ENCODE data around the gene BAX.
"Not testable (repeated sequence)": the region's sequence is repeated elsewhere in the genome, so short reads cannot be mapped to it uniquely, and the experiment has no call there.

Gene BAX

DNA sequence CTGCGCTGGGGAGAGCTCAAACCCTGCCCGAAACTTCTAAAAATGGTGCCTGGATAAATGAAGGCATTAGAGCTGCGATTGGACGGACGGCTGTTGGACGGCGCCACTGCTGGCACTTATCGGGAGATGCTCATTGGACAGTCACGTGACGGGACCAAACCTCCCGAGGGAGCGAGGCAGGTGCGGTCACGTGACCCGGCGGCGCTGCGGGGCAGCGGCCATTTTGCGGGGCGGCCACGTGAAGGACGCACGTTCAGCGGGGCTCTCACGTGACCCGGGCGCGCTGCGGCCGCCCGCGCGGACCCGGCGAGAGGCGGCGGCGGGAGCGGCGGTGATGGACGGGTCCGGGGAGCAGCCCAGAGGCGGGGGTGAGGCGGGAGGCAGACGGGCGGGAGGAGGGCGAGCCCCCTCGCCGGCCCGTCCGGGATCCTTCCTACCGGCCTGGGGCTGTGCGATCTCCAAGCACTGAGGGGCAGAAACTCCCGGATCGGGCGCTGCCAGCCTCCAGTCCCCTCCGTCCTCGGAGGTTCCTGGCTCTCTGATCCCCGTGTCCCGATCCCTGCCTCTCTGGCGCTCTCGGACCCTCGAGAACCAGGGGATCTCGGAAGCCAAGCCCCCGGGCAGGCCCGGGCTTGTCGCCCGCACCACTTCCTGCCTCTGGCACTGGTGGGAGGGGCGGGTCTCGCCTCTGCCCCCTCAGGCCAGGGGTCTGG is at the start of gene BAX:
BAX (plus strand) TSS at position 281 of the 713 bp plus-strand sequence; CDS start at position 335, 54 bp downstream.
- peak; percentile 94 to 97 (median 95) for DNase-seq (ENCODE audit: low read depth in 2 of 3, low spot score in 1 of 3)

DNA sequence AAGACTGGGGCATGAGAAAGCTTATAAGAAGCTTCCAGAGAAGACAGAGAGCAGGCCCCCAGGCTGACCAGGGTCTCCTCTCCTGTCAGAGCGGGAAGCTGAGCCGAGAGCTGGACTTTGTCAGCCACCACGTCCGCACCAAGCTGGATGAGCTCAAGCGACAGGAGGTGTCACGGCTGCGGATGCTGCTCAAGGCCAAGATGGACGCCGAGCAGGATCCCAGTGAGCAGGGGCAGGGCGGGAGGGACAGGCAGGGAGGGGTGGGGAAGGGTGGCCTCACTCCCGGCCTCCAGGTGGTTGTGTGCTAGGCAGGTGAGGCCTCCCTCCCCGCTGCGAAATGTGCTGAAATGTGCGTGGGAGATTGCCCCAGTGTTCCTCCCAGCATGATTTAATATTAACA is 49.0 kb upstream of the BAX start:
- no peak for DNase-seq (ENCODE audit: low read depth in 2 of 3, low spot score in 1 of 3)

DNA sequence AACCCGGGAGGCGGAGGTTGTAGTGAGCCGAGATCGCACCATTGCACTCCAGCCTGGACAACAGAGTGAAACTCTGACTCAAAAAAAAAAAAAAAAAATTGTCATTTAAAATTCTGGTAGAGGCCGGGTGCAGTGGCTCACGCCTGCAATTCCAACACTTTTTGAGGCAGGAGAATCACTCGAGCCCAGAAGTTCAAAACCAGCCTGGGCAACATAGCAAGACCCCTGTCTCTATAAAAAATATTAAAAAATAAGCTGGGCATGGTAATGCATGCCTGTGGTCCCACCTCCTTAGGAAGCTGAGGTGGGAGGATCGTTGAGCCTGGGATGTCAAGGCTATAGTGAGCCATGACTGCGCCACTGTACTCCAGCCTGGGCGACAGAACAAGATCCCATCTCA is 48.4 kb upstream of the BAX start:
- no peak for DNase-seq (ENCODE audit: low read depth in 2 of 3, low spot score in 1 of 3)

DNA sequence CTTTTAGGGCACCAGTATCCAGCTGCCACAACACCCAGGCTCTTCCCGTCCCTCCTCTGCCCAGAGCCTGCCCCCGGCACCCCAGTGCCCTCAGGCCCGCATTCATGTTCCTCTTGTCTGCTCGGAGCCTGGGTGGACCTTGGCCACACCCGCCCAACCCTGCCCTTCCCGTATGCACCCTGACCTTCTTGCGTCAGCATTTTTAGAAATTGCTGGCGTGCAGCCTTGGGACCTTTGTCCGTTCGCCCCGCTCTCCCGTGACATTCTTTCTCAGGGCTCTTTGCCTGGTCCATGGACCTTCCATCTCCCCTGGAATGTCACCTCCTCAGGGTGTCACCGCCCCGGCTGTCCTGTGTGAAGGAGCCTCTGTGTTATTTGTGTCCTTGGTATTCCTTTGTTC is 47.0 kb upstream of the BAX start:
- DNase-seq (ENCODE audit: low read depth in 2 of 3, low spot score in 1 of 3), result no peak

DNA sequence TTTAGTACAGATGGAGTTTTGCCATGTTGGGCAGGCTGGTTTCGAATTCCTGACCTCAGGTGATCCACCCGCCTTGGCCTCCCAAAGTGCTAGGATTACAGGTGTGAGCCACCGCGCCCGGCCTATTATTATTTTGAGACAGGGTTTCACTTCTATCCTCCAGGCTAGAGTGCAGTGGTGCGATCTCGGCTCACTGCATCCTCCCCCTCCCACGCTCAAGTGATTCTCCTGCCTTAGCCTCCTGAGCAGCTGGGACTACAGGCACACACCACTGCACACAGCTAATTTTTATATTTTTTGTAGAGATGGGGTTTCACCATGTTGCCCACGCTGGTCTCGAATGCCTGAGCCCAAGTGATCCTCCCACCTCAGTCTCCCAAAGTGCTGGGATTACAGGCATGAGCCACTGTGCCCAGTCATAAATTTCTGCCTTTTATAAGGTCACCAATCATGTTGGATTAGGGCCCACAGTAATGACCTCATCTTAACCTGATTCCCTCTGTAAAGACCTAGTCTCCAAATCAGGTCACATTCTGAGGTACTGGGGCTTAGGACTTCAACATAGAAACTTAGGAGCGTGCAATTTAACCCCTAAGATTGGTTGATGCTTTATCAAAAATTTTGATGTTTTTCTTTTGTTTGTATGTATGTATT is 45.1 kb upstream of the BAX start:
- not testable (repeated sequence) for DNase-seq (ENCODE audit: low read depth in 2 of 3, low spot score in 1 of 3)

DNA sequence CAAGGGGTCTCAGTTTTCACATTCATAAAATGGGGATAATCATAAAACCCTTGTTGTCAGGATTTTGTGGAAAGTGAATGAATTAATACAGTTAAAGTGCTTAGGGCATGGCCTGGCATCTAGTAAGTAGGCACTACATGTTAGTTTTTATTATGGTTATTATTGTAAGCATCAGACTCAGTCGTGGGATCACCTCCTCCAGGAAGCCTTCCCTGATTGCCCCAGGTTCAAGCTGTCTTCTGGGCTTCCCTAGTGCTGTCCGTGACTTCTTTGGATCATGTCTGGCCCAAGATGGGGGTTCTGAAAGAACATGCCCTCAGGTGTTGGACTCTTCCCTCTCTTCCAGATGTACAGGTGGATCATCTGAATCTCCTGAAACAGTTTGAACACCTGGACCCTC is 43.9 kb upstream of the BAX start:
- DNase-seq (ENCODE audit: low read depth in 2 of 3, low spot score in 1 of 3), result no peak

- no peak for DNase-seq (ENCODE audit: low read depth in 2 of 3, low spot score in 1 of 3)
These were observed 41.4 kb upstream of the BAX start for GRCh38 chr19:48913114-48913889.

GRCh38 chr19:48914181-48914580 is 40.5 kb upstream of the BAX start:
- no peak for DNase-seq (ENCODE audit: low read depth in 2 of 3, low spot score in 1 of 3)

- no peak for DNase-seq (ENCODE audit: low read depth in 2 of 3, low spot score in 1 of 3)
These were observed 38.9 kb upstream of the BAX start for GRCh38 chr19:48915757-48916156.

DNA sequence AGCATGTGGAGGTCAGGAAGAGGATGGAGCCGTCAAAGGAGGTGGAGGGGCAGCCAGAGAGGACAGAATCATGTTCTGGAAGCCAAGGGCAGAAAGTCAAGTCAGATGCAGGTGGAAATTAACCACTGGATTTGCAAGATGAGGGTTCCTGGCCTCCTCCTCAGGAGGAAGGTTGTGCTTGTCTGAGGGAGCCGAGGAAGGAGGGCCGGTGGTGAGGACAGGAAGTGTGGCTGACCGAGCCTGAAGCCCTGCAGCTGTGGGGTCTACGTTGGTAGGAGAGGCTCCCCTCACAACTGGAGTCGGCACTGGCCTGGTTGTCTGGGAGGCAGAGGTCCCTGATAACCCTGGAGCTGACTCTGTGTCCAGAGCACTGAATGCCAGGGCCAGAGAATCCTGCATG is 36.6 kb upstream of the BAX start:
- DNase-seq (ENCODE audit: low read depth in 2 of 3, low spot score in 1 of 3), result no peak

GRCh38 chr19:48918801-48919247 is 35.9 kb upstream of the BAX start:
- no peak for DNase-seq (ENCODE audit: low read depth in 2 of 3, low spot score in 1 of 3)

DNA sequence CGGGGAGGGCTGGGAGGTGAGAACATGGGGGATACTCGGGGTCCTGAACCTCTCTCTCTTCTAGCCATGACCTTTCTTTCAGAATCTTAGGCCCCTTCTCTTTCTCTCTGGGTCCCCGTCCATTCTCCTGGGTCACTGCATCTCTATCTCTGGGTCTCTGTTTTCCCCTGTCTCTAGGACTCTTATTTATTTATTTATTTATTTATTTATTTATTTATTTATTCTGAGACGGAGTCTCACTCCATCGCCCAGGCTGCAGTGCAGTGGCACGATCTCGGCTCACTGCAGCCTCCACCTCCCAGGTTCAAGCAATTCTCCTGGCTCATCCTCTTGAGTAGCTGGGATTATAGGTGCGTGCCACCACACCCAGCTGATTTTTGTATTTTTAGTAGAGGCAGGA is 35.4 kb upstream of the BAX start:
- DNase-seq (ENCODE audit: low read depth in 2 of 3, low spot score in 1 of 3), result not testable (repeated sequence)

DNA sequence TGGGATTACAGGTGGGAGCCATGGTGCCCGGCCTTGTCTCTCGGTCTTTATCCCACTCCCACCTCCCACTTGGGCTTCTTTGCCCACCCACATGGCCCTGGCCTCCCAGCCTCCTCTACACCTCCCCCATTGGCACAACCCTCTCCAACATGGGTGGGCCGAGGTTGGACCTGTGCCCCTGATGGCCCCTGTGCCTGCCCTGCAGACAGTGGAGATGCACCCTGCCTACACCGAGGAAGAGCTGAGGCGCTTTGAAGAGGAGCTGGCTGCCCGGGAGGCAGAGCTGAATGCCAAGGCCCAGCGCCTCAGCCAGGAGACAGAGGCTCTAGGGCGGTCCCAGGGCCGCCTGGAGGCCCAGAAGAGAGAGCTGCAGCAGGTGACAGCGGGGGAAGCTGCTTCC is 33.7 kb upstream of the BAX start:
- no peak for DNase-seq (ENCODE audit: low read depth in 2 of 3, low spot score in 1 of 3)

GRCh38 chr19:48921721-48922500 is 32.8 kb upstream of the BAX start:
- DNase-seq (ENCODE audit: low read depth in 2 of 3, low spot score in 1 of 3), result no peak

DNA sequence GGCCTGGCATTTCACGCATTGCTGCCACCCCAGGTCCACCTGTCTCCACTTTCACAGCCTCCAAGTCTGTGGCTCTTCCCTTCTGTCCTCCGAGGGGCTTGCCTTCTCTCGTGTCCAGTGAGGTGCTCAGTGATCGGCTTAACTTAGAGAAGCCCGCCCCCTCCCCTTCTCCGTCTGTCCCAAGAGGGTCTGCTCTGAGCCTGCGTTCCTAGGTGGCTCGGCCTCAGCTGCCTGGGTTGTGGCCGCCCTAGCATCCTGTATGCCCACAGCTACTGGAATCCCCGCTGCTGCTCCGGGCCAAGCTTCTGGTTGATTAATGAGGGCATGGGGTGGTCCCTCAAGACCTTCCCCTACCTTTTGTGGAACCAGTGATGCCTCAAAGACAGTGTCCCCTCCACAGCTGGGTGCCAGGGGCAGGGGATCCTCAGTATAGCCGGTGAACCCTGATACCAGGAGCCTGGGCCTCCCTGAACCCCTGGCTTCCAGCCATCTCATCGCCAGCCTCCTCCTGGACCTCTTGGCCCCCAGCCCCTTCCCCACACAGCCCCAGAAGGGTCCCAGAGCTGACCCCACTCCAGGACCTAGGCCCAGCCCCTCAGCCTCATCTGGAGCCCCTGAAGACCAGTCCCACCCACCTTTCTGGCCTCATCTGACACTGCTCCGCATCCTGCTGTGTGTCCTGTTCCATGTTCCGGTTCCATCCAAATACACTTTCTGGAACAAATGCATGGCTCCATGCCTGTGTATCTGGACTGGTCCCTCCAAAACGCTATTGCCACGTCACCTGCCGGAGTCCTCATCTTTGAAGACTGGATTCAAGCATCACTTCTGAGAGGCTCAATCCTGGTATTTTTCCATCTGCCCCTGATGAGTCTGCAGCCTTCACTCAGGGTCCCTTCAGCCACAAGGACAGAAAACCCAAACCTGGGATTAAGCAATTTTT is 31.9 kb upstream of the BAX start:
- DNase-seq (ENCODE audit: low read depth in 2 of 3, low spot score in 1 of 3), result no peak

DNA sequence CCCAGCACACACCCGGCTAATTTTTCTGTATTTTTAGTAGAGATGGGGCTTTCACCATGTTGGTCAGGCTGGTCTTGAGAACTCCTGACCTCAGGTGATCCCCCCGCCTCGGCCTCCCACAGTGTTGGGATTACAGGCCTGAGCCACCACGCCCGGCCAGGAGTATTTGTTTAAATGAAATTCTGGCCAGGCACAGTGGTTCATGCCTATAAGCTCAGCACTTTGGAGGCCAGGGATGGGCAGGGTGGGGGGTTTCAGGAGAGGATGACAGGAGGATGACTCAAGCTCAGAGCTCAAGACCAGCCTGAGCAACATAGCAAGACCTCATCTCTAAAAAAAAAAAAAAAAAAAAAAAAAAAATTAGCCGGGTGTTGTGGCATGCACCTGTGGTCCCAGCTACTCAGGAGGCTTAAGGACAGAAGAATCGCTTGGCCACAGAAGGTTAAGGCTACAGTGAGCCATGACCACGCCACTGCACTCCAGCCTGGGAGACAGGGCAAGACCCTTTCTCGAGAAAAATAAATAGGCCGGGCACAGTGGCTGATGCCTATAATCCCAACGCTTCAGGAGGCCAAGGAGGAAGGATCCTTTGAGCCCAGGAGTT is 29.3 kb upstream of the BAX start:
- DNase-seq (ENCODE audit: low read depth in 2 of 3, low spot score in 1 of 3), result no peak

DNA sequence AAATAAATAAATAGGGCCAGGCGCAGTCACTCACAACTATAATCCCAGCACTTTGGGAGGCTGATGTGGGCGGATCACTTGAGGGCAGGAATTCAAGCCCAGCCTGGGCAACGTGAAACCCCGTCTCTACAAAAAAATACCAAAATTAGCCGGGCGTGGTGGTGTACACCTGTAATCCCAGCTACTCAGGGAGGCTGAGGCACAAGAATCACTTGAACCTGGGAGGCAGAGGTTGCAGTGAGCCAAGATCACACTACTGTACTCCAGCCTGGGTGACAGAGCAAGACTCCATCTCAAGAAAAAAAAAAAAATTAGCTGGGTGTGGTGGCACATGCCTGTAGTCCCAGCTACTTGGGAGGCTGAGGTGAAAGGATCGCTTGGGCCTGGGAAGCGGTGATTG is 28.8 kb upstream of the BAX start:
- DNase-seq (ENCODE audit: low read depth in 2 of 3, low spot score in 1 of 3), result not testable (repeated sequence)

- peak in 2 of 3 donors; percentile 12 to 22 for DNase-seq (ENCODE audit: low read depth in 2 of 3, low spot score in 1 of 3)
These were observed 27.8 kb upstream of the BAX start for GRCh38 chr19:48926909-48927308.

- not testable (repeated sequence) for DNase-seq (ENCODE audit: low read depth in 2 of 3, low spot score in 1 of 3)
These were observed 27.0 kb upstream of the BAX start for GRCh38 chr19:48927692-48928091.

All from stimulated activated CD4-positive, alpha-beta T cell treated with anti-CD3 and anti-CD28 coated beads, Interleukin-12 subunit alpha, Interleukin-12 subunit beta, amount 100 ng/mL, for 48 hours (primary cell).